ENCODE measurements around the gene VEPH1.

VEPH1 gene

DNA sequence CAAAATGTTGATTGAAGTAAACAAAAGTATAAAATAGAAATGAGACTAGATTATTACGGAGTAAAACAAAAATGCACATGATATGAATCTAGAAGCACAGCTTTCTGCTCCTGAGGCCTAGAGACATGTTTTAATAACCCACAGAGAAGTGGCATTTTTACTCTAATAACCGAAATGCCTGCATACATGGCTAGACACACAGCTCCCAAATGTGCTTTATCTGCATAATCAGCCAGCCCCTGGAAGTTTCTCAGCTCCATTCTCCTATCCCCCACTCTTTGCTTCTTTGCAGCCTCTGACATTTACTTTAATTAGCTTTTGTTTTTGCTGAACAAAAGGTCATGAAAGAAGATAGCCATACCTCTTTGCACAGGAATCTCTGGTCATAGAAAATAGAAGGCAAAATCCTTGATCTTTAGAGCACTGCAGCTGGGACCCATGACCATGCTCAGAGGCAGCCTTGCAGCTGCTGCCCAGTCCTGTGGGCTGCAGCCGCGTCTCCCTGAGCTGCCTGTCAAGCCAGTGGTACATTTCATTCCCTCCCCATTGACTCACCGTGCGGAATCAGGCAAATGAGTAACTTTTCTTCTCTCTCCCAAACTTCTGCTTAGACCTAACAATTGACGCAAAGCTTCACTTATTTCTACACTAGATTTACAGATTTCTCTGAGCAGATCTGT lies at the start of gene VEPH1:
Gene VEPH1 (minus strand): TSS at position 501 of the 680 bp plus-strand sequence. CDS start 8,067 bp downstream, outside the sequence.
- no peak for DNase-seq

DNA sequence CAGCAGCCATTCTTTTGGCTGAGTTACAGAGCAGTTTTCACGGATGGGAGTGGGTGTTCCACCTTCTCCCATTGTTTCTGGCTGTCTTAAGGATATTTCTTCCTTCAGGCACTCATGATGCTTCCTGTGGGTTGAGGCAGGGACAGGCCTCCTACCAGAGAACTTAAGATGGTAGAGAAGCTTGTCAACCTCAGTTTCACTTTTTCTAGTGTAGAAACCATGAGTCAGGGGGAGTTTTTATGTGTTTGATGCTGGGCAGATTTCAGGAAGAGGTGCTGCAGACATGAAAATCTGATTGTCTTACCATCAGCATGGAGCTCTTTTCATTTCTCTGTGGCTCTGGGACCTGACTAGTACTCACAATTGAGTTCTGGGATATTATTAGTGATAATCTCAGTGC lies 48.7 kb upstream of the VEPH1 start:
- DNase-seq = no peak

- DNase-seq = no peak
Observed at GRCh38 chr3:157549498-157549897, 46.3 kb upstream of the VEPH1 start.

GRCh38 chr3:157544501-157545130 lies 41.4 kb upstream of the VEPH1 start:
- peak; percentile 22 for DNase-seq

- no peak for DNase-seq
Observed at GRCh38 chr3:157543501-157544035, 40.4 kb upstream of the VEPH1 start.

DNA sequence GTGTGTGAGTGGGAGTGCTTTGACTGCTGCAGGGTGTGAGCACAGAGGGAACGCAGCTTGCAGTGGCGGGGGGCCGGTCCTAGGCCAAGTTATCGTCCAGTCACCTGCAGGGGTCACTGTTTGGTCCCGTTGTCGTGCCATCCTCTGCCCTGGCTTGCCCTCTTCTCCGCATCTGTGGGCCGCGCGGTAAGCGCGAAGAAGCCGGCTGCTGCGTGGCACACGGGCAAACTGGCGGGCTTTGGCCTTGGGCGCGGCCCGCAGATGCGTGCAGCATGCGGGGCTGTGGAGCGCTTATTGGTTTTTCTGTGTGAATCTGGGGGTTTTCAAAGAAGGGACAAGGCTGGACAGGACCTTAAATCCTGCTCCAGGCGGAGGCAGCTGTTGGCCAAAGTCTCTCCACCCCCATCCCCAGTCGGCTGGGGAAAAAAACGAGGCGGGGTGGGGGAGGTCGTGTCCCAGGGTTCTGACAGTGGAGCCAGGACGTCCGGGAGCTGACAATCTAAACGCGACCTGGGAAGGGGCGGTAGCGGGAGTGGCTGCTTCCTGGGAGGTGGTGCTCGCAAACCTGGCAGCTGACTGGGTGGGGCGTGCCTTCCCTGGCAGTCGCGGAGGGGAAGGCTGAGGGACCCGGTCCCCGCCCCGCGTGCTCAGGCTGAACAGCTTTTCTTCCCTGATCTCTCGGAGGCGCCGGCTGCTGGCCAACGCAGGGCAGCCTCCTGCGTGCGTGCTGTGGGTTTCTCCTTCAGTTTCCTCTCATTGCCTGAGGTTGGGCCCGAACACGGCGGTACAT lies 39.7 kb upstream of the VEPH1 start:
- peak; percentile 82 for DNase-seq

DNA sequence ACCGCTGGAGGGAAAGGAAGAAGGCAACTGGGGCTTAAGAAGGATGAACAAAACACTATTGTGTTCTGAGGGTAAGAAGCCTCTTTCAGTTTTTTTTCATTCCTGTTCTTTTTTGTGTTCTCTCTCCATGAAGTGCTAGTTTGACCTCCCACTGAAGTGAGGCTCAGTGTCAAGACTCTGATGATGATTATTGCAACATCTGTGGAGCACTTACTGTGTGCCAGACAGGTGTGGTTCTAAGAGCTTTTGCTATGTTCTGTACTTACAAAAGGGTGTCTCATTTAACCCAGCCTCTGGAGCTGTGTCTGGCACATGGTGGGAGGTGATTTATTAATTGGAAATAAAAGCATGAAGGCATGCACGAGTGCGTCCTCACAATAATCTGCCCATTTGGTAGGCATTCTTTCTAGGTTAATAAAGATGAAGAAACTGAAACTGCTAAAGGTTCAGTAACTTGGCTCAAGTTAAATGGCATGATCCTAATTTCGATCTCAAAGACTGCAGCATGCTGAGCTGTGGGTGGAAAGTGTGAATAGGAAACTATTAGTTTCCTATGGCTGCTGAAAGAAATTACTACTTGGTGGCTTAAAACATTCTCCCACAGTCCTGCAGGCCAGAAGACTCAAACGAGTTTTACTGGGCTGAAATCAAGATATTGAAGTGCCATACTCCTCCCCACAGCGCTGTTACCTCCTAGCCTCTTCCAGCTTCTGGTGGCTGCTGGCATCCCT lies 38.5 kb upstream of the VEPH1 start:
- no peak for DNase-seq

DNA sequence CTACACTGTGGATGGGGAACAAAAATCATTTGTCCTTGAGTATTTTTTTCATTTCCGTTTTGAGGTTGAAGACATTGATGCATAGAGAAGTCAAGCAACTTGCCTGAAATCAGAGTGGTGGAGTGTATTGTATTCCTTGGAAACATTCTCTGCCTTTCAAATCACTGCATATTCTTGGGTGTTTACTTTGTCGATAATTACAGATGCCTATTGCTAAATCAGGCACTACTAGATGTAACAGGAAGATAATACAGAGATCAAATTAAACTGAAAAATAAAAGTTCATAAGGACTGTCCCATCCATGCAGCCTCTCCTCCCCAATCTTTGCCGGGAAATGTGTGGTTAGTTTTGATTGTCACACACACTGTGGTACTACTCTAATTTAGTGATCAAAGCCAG lies 37.4 kb upstream of the VEPH1 start:
- no peak for DNase-seq

GRCh38 chr3:157535667-157536066 lies 32.5 kb upstream of the VEPH1 start:
- no peak for DNase-seq

- peak; percentile 48 for DNase-seq
Observed at GRCh38 chr3:157534725-157535161, 31.5 kb upstream of the VEPH1 start.

GRCh38 chr3:157533298-157534070 lies 30.3 kb upstream of the VEPH1 start:
- no peak for DNase-seq

GRCh38 chr3:157532529-157533297 lies 29.5 kb upstream of the VEPH1 start:
- DNase-seq = peak; percentile 94

- DNase-seq = no peak
Observed at GRCh38 chr3:157531771-157532170, 28.6 kb upstream of the VEPH1 start.

- DNase-seq = no peak
Observed at GRCh38 chr3:157531301-157531660, 28.1 kb upstream of the VEPH1 start.

DNA sequence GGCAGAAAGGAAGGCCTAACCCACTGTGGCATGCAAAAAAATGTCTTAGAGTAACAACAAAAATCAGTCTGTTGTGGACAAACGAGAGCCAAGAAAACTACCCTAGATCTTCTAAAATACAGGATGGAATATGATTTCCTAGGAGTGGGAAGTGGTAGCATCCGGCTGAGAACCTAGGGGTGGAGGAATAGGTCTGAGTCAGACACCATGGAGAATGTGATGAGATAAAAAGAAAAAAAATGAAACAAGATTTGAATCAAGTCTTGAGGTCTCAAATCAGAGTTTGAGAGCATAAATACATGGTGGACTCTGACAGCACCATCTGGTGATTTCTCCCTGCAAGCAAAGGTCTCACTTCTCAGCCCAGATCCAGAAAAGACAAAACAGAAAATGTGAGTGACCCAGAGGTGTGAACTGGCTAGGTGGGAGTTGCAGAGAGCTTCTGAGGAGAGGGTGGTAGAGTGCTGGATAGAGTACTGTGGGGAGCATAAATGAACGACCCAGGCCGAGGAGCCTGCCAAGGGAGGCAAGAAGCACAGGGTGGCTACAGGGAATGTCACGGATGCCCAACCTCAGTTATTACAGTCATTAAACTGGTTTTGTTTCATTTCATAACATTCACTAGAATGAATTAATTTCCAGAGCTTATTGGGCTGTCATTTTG lies 27.6 kb upstream of the VEPH1 start:
- no peak for DNase-seq

GRCh38 chr3:157529751-157530150 lies 26.5 kb upstream of the VEPH1 start:
- DNase-seq = no peak

GRCh38 chr3:157529085-157529484 lies 25.9 kb upstream of the VEPH1 start:
- DNase-seq = no peak

GRCh38 chr3:157527131-157527881 lies 24.1 kb upstream of the VEPH1 start:
- no peak for DNase-seq

GRCh38 chr3:157526036-157526435 lies 22.8 kb upstream of the VEPH1 start:
- no peak for DNase-seq

DNA sequence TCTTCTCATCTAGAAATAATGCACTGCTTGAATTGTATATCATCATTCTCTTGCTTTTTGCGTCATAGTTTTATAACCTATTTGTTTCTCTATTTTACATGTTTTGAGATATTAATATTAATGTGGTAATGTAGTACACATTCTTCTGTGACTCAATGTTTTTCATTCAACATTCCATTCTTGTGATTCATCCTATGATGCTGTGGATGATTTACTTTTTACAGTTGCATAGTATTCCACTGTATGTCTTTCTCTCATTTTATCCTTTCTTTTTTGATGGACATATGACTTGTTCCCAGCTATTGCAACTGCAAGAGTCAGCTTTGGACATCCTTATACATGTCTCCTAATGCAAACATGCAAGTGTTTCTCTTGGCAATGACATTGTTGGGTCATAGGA lies 20.6 kb upstream of the VEPH1 start:
- DNase-seq = no peak
